Lung microvascular endothelial cell (primary cell): Measurements from ENCODE around the gene RERE. TPM values are rescaled to one million over a fixed set of nuclear protein-coding genes. Genes with fewer than 3 reads are reported as not detected.
"Not testable (repeated sequence)": the region's sequence is repeated elsewhere in the genome, so short reads cannot be mapped to it uniquely, and the experiment has no call there.

Source experiments
- DNase-seq, 2 donors: peaks; one replicate each; pipeline versions ENCODE4 v3.0.0 to v3.0.0-alpha.2; 2010; ENCODE audit warnings: low read depth in 2 of 2
- total RNA-seq: library from RNA; depleted of rRNA; stranded (reverse); fragments of >200 nt; gene quantifications from 2 replicates; pipeline ENCODE4 v1.2.1, GENCODE V29; 2014

Gene RERE
- total RNA-seq, 1 donor from 2014 or later, result 86.5 TPM

DNA sequence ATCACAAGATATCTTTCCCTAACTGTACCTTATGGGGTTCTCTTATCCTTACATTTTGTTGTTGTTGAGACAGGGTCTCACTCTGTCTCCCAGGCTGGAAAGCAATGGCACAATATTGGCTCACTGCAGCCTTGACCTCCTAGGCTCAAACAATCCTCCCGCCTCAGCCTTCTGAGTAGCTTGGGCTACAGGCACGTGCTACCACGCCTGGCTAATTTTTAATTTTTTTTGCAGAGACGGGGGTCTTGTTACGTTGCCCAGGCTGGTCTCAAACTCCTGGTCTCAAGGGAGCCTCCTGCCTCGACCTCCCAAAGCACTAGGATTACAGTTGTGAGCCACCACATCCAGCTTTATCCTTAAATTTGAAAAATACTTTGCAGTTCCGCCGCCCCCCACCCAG lies 10.4 kb downstream of the RERE start:
- DNase-seq, result no peak

DNA sequence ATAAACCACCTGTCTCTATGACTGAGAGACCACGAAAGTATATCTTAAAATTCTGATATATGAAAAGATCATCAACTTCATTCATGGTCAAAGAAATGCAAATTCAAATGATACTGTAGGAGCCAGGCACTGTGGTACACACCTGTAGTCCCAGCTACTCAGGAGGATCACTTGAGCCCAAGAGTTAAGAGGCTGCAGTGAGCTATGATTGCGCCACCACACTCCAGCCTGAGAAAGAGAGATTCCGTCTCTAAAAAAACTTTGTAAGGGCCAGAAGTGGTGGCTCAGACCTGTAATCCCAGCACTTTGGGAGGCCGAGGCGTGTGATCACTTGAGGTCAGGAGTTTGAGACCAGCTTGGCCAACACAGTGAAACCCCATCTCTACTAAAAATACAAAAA lies 17.0 kb downstream of the RERE start:
- DNase-seq, result no peak

DNA sequence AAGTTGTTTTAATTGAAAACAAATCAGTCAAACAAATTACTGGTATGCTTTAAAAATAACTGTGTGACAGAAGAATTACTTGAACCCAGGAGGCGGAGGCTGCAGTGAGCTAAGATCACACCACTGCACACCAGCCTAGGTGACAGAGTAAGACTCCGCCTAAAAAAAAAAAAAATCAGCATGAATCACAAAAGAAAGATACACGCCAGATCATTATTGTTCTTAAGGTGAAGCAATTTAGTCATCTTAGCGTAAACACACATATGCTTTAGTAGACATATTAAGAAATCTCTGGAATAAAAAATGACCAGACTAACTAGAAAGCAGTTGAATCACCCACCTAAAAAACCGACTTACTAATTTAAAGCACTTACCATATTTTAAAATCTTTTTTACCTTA lies 20.2 kb downstream of the RERE start:
- peak in 1 of 2 donors; percentile 24 for DNase-seq

DNA sequence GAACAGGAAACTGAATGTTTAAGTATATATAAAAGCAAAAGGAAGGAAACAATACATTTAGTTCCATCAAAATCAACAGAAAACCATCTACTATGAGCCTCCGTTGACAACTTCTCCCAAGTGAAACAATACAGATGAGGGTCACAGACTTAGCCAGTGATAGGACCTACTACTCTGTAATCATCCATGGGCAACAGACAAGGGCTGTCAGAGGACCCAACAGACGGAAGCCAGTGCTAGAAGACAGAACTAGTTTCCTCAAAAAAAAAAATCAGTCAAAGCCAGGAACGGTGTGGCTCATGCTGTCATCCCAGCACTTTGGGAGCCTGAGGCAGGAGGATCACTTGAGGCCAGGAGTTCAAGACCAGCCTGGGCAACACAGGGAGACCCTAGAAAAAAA lies 20.6 kb downstream of the RERE start:
- DNase-seq, result peak in 1 of 2 donors; percentile 7

DNA sequence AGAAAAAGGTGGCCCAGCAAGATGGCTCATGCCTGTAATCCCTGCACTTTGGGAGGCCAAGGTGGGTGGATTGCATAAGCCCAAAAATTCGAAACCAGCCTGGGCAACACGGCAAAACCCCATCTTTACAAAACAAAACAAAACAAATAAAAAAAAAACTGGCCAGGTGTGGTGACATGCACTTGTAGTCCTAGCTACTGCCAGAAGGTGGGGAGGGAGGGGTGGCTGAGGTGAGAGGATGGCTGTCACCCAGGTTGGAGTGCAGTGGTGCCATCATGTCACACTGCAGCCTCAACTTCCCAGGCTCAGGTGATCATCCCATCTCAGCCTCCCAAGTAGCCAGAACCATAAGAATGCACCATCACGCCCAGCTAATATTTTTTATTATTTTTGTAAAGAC lies 22.8 kb downstream of the RERE start:
- no peak for DNase-seq

DNA sequence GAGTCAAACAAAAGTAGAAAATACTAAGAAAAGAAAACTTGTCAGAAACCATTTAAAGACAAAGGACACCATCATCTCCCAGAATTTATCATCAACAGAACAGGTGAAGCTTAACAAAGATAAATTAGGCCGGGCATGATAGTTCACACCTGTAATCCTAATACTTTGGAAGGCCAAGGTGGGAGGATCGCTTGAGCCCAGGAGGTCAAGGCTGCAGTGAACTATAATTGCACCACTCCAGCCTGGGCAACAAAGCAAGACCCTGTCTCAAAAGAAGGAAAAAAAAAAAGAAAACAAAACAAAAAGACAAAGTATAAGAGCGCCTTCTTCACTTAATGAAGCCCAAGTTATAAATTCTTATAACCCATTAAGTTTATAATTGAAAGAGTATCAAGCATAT lies 25.6 kb downstream of the RERE start:
- no peak for DNase-seq

DNA sequence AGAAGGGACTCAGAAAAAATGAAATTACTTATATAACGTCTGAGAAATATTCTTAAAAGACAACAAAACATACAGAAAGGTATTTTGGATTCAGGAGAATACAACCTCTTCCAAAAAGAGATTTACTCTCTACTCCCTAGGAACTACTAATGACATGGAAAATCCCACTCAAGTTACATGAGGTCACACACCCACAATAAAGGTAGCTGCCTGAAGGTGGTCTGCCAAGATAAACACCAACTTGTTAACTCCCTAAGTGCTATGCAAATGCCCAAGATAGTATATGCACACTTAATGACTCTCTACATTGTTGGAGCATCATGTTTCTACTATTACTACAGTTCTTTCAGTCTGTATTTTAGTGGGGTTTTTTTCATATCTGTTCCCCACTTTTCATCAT lies 26.5 kb downstream of the RERE start:
- DNase-seq, result peak in 1 of 2 donors; percentile 43

DNA sequence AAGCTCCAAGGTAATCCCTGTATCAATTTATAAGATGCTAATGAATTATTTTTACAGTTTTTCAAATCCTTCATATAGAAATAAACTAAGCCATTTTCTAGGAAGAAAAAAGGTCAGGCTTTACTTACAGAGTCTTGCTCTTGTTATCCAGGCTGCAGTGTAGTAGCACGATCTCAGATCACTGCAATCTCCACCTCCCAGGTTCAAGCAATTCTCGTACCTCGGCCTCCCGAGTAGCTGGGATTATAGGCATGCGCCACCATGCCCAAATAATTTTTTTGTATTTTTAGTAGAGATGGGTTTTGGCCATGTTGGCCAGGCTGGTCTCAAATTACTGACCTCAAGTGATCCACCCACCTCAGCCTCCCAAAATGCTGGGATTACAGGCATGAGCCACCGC lies 27.0 kb downstream of the RERE start:
- DNase-seq, result no peak

DNA sequence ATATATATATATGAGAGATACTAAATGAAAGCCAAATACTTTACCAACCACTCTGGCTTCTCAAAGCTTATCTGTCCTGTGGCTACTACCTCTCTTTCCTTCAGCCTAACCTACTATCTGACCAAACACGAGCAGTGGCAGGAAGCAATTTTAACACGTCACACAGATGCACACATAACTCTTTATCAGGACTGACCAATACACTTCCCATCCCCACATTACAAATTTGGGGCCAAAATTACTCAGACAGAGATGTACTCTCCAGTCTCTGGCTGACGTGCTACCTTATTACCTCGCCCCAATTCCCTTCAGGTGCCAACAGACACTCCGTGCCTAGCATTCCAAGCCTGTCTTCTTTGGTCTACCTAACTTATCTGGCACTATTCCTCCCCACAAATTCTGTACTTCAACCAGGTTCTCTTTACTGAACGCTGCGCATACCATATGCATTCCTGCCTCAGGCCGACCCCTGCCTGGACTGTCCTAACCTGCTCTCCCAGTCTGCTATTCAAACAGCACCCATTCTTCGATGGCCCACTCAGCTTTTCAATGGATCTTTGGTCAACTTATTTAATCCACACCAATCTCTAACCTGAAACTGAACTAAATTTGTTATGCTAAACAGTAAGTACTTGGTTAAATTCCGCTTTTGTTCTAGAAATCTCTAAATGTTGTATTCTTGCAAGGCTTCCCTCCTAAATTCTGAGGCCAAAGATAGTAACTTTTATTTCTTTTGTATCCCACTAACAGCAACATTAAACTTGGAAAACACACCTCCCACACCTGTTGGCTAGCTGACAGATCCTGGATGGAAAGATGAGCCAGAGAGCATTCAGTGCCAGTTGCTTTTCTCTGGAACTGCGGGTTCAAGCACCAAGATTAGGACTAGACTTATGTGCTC lies 27.9 kb downstream of the RERE start:
- DNase-seq, result no peak

DNA sequence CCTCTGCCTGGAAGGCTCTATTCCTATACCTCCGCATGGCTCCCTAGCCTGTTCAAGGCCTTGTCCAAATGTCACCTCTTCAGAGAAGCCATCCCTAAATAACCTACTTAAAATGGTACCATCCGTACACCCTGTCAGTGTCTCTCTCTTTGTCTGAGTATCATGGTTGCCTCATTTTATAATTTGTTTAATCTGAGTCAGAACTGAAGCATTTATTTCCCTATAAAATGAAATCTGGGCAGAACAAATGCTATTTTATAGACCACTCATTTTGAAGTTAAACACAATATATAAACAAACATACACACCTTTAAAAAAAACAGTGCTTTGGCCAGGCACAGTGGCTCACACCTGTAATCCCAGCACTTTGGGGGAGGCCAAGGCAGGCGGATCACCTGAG lies 30.2 kb downstream of the RERE start:
- no peak for DNase-seq

DNA sequence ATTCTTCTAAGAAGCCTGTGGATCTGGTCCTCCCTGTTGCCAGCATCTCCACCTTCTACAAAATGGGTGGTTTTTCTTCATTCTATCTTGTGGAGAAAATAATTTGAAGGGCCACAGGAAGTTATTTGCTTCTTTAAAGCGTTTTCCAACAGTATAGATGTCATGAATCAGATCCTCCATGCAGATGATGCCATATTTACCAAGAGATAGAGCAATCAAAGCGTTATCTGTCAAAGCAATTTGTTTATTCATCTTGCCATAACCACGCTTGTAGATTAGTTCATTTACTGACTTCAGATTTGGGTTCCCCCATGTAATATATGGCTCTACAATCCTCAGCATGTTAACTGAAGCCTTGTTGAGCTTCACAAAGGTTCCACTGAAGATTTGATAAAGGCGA lies 31.2 kb downstream of the RERE start:
- DNase-seq, result not testable (repeated sequence)

DNA sequence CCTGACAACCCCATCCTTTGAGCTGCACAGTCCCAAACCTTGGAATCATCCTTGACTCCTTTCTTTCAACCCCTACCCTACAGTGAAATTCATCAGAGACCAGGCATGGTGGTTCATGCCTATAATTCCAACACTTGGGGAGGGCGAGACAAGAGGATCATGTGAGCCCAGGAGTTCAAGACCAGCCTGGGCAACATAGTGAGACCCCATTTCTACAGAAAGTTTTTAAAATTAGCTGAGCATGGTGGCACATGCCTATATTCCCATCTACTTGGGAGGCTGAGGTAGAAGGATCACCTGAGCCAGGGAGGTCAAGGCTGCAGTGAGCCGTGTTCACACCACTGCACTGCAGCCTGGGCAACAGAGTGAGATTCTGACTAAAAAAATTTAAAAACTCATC lies 34.5 kb downstream of the RERE start:
- DNase-seq, result no peak

DNA sequence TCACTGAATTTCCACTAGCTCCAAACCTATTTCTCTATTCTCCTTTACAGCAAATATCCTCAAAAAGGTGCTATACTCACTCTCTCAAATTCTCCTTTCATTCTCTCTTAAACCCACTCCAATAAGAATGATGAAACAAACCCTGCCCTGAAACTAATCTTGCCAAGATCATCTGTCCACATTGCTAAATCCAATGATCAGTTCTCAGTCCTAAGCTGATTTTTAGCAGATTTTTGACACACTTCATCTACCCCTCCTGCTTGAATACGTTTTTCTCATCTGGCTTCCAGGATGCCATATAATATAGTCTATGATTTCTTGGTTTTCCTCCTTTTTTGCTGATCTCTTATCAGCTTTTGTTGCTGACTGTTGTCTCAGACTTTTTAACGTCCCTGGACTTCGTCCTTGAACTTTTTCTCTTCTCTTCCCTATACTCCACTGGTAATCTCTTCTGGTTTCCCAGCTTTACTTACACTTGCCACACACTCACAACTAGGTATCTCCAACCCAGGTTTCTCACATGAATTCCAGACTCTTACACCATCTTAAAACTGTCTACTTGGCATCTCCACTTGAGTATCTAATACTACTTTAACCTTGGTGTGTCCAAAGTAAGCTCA lies 35.3 kb downstream of the RERE start:
- no peak for DNase-seq

DNA sequence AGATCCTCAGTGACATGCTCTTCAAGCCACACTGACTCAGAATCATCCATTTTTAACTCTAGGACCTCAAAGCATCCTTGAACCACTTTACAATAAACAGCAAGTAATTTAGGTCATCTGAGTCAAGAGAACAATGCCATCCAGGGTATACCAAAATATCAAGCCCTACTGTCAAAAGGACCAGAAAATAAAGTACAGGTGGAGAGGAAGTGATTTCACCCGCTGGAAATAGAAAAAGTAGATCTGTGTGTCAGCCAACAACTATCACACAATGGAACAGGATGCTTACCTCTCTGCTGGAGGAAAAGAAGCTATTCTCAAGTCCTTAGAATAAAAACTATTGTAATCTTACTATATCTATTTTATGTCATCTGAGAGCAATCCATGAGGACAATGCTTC lies 37.0 kb downstream of the RERE start:
- DNase-seq, result peak; percentile 52 to 63

DNA sequence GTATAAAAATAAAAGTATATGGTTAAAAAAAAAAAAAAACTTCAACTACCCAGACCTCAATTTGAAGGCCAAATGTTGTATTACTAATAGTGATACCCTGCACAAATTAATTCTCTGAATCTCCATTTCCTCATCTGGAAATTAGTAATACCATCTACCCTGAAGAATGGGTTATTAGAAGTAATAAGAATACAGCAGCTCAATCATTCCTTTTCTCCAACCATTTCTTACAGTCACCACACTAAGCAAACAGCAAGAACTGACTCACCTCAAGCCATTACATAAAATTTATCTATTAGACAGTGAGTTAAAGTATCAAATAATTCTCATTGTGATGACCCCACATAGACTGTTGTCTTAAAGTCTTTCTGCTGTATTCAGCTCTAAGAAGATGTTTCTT lies 39.6 kb downstream of the RERE start:
- DNase-seq, result no peak

DNA sequence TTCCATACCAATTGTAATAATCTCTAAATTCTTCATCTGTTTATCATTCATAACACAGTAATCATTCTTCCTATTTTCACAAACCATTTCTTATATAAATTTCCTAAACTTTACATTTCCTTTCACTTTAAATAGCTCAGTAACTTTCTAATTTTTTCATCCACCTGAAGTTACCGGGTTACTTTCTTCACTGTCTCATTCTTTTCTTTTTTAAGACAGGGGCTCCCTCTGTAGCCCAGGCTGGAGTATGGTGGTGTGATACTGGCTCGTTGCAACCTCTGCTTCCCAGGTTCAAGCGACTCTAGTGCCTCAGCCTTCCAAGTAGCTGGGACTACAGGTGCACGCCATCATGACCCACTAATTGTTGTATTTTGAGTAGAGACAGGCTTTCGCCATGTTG lies 41.3 kb downstream of the RERE start:
- DNase-seq, result no peak

DNA sequence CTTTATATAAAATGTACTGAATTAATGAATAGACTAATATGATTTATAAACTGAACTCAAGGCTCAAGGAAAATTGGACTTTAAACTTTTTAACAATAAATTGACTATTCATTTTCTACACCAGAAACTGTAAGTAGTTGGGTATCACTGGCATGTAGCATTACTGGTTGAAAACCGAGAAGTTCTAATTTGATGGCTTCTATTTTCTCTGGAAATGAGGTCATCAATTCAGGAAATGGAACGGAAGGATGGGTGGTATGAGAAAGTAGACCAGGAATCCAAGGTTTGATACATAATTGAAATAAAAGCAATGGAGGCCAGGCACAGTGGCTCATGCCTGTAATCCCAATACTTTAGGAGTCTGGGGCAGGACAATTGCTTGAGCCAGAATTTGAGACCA lies 50.4 kb downstream of the RERE start:
- DNase-seq, result peak; percentile 57 to 63

DNA sequence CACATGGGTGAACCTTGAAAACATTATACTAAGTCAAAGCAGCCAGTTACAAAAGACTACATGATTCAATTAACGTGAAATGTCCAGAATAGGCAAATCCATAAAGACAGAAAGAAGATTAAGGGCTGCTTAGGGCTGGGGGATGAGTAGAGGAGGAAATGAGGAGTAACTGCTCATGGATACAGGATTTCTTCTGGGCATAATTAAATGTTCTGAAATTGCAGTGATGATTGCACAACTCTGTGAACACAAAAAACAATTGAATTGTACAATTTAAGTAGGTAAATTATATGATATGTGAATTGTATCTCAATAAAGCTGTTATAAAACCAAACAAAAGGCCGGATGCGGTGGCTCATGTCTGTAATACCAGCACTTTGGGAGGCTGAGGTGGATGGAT lies 52.2 kb downstream of the RERE start:
- no peak for DNase-seq

DNA sequence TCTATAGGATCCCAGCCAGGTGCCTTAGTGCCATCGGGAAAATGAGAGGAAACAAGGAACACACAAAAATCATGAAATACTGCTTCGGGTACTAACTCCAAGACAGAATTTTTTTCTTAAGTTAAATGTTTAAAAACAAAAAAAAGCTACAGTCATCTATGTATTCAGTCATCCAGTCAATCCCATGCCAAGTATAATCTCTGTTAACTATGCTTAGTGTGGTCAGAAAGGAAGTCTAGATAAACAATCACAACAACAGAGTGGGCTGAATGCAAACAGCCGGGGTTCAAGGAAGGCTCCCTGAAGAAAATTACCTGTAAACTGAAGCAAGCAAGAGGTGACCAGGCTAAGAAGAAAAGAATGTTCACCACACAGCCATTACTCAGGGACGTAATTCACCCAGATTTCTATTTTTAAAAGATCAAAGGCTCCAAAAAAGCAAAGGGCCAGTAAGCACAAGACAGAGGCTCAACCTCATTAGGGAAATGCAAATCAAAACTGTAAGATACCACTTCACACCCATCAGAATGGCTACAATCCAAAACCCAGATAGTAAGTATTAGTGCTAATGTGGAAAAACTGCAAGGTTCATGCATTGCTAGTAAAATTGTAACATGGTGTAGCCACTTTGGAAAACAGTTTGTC lies 53.0 kb downstream of the RERE start:
- DNase-seq, result no peak

DNA sequence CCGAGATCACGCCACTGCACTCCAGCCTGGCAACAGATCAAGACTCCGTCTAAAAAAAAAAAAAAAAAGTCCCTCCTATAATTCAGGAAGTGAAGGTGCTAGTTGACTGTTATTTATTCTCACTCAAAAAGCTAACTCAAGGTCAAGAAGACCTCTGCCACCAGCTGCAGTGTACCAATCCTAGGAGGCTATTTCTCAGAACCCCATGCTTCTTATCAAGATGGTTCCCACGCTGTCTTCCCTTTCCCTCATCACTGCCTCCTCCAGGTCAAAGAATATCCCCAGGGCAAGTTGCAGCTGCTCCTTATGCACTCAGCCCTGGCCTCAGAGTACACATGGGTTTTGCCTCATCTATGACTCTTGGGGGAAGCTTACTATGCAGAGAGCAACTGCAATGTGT lies 53.6 kb downstream of the RERE start:
- peak in 1 of 2 donors; percentile 10 for DNase-seq

DNA sequence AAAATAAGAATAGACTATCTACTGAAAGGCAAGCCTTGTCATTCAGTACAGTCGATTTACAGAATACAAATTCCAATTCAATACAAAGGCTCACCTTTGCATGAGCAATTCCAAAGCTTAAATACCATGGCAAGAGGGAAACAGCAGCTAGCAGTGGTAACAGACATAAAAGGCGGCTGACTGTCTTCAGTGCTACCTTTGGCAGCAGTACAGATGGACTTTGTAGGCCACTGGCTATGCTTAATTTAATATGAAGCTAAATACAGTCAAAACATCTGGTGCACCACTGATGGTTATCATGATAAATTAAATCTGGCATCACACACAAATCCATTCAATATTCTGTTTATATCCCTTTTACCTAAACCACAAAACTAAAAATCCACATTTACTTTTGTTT lies 62.4 kb downstream of the RERE start:
- DNase-seq, result peak in 1 of 2 donors; percentile 5

DNA sequence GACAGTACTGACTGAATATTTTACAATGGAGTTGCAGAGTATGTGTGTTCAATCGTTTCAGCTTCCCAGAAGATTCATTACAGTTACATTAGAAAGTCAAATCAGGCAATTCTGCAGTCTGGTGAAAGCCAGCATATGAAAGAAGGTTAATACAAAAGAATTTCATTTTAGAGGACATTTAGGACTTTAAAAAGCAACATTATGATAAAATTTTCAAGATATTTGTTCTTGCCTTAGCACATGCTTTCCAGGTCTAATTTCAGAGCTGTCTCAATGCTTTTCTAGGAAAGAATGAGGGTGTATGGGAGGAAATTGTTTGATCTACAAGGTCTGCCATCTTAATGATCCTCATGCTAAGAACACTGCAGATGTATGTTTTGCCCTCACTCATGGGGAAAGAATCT lies 63.2 kb downstream of the RERE start:
- no peak for DNase-seq

DNA sequence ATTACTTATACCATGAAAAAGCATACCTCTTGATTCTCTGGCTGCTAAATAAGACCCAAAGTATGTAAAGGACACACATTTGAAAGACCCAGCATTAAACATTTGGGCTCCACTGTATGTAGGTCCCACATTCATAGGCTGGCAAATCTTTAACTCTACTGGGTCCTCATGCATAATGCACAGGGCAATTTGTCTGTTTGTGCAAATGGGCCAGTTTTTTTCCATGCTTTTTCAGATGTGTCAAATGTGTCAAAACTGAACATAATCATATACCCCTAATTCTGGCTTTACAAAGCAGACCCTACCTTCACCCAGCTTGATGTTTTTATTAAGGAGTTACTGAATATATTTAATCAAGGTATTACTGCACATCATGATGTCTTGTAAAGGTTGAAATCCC lies 63.7 kb downstream of the RERE start:
- no peak for DNase-seq
